ENCODE measurements around the gene PPP6R2. TPM values are rescaled to one million over a fixed set of nuclear protein-coding genes. Genes with fewer than 3 reads are reported as not detected.

PPP6R2 gene
- total RNA-seq, 1 experiment from 2014 or later = 47.8 TPM

DNA sequence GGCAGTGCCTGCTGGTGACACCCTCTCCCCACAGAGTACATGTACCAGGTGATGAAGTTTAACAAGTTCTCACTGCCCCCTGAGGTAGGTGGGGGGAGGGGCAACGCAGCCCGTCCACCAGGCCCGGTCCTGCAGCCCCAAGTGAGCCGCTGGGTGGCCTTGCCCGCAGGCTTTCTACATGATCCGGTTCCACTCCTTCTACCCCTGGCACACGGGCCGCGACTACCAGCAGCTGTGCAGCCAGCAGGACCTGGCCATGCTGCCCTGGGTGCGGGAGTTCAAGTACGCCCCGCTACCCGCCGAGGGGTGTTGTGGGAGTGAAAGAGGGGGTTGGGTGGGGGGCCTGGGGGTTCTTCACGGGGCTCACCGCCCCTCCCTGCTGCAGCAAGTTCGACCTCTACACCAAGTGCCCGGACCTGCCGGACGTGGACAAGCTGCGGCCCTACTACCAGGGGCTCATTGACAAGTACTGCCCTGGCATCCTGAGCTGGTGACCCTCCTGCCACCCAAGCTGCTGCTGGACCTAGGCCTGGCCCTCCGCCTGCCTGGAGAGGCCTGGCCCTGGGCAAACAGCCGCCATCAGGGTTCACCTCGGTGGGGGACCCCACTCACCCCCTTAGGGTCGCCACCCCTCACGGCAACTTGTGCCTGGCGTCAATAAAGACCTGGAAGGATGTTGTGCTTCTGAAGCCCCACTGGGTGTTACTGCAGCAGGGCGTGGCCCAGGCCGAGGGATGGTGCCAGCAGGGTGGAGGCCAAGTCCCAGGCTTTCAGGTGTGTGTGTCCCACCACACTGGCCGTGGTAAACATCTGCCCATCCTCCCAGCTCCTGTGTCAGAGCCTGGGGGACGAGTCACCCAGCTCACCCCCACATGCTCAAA, 146.5 kb downstream of the PPP6R2 start:
- POLR2A ChIA-PET = interaction anchor here (0.6 kb wide), 1 partner anchor 166 kb away, joined by 3 read pairs; no protein-coding TSS in a partner anchor
- H3K27me3 Mint-ChIP-seq (ENCODE audit: low read depth) = peaks cover 4% of the 10 kb centered on the region; the same call in 1 of the 2 replicates
- TF ChIP-seq HMGA2 (CRISPR knock-in tag; IDR thresholded peaks at IDR 0.05) = no peak
- TF ChIP-seq, protein P1, sequence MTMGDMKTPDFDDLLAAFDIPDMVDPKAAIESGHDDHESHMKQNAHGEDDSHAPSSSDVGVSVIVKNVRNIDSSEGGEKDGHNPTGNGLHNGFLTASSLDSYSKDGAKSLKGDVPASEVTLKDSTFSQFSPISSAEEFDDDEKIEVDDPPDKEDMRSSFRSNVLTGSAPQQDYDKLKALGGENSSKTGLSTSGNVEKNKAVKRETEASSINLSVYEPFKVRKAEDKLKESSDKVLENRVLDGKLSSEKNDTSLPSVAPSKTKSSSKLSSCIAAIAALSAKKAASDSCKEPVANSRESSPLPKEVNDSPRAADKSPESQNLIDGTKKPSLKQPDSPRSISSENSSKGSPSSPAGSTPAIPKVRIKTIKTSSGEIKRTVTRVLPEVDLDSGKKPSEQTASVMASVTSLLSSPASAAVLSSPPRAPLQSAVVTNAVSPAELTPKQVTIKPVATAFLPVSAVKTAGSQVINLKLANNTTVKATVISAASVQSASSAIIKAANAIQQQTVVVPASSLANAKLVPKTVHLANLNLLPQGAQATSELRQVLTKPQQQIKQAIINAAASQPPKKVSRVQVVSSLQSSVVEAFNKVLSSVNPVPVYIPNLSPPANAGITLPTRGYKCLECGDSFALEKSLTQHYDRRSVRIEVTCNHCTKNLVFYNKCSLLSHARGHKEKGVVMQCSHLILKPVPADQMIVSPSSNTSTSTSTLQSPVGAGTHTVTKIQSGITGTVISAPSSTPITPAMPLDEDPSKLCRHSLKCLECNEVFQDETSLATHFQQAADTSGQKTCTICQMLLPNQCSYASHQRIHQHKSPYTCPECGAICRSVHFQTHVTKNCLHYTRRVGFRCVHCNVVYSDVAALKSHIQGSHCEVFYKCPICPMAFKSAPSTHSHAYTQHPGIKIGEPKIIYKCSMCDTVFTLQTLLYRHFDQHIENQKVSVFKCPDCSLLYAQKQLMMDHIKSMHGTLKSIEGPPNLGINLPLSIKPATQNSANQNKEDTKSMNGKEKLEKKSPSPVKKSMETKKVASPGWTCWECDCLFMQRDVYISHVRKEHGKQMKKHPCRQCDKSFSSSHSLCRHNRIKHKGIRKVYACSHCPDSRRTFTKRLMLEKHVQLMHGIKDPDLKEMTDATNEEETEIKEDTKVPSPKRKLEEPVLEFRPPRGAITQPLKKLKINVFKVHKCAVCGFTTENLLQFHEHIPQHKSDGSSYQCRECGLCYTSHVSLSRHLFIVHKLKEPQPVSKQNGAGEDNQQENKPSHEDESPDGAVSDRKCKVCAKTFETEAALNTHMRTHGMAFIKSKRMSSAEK (CRISPR knock-in tag; IDR thresholded peaks at IDR 0.05; ENCODE audit: borderline replicate concordance) = no peak
- TF ChIP-seq GABPB1 (CRISPR knock-in tag; IDR thresholded peaks at IDR 0.05) = no peak
- TF ChIP-seq ETV6 (CRISPR knock-in tag; IDR thresholded peaks at IDR 0.05) = no peak
- no peak for TF ChIP-seq SOX15 (CRISPR knock-in tag; IDR thresholded peaks at IDR 0.05)
- TF ChIP-seq KAT7 (CRISPR knock-in tag; IDR thresholded peaks at IDR 0.05; ENCODE audit: borderline replicate concordance) = no peak
- TF ChIP-seq, protein P2, sequence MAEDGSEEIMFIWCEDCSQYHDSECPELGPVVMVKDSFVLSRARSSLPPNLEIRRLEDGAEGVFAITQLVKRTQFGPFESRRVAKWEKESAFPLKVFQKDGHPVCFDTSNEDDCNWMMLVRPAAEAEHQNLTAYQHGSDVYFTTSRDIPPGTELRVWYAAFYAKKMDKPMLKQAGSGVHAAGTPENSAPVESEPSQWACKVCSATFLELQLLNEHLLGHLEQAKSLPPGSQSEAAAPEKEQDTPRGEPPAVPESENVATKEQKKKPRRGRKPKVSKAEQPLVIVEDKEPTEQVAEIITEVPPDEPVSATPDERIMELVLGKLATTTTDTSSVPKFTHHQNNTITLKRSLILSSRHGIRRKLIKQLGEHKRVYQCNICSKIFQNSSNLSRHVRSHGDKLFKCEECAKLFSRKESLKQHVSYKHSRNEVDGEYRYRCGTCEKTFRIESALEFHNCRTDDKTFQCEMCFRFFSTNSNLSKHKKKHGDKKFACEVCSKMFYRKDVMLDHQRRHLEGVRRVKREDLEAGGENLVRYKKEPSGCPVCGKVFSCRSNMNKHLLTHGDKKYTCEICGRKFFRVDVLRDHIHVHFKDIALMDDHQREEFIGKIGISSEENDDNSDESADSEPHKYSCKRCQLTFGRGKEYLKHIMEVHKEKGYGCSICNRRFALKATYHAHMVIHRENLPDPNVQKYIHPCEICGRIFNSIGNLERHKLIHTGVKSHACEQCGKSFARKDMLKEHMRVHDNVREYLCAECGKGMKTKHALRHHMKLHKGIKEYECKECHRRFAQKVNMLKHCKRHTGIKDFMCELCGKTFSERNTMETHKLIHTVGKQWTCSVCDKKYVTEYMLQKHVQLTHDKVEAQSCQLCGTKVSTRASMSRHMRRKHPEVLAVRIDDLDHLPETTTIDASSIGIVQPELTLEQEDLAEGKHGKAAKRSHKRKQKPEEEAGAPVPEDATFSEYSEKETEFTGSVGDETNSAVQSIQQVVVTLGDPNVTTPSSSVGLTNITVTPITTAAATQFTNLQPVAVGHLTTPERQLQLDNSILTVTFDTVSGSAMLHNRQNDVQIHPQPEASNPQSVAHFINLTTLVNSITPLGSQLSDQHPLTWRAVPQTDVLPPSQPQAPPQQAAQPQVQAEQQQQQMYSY (CRISPR knock-in tag; IDR thresholded peaks at IDR 0.05) = no peak

DNA sequence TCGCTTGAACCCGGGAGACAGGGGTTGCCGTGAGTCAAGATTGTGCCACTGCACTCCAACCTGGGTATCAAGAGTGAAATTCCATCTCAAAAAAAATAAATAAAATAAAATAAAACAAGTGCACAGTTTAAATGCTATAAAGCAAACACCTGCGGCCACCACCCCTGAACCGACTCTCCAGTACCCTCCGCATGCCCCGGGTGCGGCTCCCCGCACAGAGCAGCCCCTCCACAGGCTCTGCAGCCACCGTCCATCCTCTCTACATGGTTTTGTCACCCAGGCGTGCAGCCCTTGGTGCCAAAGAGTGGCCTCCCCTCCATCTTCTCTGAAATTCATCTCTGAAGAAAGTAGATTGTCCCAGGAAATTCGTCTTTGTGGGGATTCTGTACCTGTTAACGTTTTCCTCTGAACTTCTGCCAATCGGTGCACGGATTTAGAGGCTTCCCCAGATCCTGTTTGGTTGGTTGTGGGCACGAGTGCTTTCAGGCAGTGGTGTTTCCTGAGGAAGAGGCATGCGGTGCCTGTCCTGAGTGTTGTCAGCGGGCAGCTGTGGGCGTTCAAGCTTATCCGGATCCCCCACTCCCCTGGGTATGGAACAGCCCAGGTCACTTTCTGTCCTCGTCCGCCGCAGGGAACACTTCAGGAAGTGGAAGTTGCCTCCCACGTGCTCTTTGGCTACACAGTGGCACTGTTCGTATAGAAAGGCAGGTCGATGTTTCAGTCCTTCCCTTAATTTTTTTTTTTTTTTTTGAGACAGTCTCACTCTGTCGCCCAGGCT, 147.6 kb downstream of the PPP6R2 start:
- ATAC-seq (no peak), DNase-seq (ENCODE audit: low spot score) (no peak)
- Mint-ChIP-seq H3K4me1 (no peaks in the 10 kb centered on the region), H3K9me3 (no peaks in the 10 kb centered on the region), H3K4me3 (no peak overlapping the region), H3K36me3 (no peaks in the 10 kb centered on the region), H3K27ac (no peak overlapping the region), H3K27me3 (ENCODE audit: low read depth) (peaks cover 4% of the 10 kb centered on the region)
- ChIA-PET CTCF (interaction anchor here (0.6 to 1.7 kb wide), 2 partner anchors 13 to 56 kb away, joined by 3 to 4 read pairs; no protein-coding TSS in a partner anchor), POLR2A (no interaction called here)
- TF ChIP-seq SMAD3 (CRISPR knock-in tag; IDR thresholded peaks at IDR 0.05; ENCODE audit: borderline replicate concordance) (no peak), ZNF232 (CRISPR knock-in tag; IDR thresholded peaks at IDR 0.05) (no peak), ZNF317 (CRISPR knock-in tag; IDR thresholded peaks at IDR 0.05; ENCODE audit: borderline replicate concordance, low read depth) (no peak), CREM (CRISPR knock-in tag; IDR thresholded peaks at IDR 0.05) (no peak)
- TF ChIP-seq, protein P3, sequence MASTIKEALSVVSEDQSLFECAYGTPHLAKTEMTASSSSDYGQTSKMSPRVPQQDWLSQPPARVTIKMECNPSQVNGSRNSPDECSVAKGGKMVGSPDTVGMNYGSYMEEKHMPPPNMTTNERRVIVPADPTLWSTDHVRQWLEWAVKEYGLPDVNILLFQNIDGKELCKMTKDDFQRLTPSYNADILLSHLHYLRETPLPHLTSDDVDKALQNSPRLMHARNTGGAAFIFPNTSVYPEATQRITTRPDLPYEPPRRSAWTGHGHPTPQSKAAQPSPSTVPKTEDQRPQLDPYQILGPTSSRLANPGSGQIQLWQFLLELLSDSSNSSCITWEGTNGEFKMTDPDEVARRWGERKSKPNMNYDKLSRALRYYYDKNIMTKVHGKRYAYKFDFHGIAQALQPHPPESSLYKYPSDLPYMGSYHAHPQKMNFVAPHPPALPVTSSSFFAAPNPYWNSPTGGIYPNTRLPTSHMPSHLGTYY (CRISPR knock-in tag; IDR thresholded peaks at IDR 0.05) = no peak
- TF ChIP-seq, protein P4, sequence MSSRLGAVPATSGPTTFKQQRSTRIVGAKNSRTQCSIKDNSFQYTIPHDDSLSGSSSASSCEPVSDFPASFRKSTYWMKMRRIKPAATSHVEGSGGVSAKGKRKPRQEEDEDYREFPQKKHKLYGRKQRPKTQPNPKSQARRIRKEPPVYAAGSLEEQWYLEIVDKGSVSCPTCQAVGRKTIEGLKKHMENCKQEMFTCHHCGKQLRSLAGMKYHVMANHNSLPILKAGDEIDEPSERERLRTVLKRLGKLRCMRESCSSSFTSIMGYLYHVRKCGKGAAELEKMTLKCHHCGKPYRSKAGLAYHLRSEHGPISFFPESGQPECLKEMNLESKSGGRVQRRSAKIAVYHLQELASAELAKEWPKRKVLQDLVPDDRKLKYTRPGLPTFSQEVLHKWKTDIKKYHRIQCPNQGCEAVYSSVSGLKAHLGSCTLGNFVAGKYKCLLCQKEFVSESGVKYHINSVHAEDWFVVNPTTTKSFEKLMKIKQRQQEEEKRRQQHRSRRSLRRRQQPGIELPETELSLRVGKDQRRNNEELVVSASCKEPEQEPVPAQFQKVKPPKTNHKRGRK (CRISPR knock-in tag; IDR thresholded peaks at IDR 0.05; ENCODE audit: borderline replicate concordance) = no peak
- TF ChIP-seq, protein P5, sequence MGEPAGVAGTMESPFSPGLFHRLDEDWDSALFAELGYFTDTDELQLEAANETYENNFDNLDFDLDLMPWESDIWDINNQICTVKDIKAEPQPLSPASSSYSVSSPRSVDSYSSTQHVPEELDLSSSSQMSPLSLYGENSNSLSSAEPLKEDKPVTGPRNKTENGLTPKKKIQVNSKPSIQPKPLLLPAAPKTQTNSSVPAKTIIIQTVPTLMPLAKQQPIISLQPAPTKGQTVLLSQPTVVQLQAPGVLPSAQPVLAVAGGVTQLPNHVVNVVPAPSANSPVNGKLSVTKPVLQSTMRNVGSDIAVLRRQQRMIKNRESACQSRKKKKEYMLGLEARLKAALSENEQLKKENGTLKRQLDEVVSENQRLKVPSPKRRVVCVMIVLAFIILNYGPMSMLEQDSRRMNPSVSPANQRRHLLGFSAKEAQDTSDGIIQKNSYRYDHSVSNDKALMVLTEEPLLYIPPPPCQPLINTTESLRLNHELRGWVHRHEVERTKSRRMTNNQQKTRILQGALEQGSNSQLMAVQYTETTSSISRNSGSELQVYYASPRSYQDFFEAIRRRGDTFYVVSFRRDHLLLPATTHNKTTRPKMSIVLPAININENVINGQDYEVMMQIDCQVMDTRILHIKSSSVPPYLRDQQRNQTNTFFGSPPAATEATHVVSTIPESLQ (CRISPR knock-in tag; IDR thresholded peaks at IDR 0.05) = no peak
- TF ChIP-seq, protein P6, sequence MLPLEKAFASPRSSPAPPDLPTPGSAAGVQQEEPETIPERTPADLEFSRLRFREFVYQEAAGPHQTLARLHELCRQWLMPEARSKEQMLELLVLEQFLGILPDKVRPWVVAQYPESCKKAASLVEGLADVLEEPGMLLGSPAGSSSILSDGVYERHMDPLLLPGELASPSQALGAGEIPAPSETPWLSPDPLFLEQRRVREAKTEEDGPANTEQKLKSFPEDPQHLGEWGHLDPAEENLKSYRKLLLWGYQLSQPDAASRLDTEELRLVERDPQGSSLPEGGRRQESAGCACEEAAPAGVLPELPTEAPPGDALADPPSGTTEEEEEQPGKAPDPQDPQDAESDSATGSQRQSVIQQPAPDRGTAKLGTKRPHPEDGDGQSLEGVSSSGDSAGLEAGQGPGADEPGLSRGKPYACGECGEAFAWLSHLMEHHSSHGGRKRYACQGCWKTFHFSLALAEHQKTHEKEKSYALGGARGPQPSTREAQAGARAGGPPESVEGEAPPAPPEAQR (CRISPR knock-in tag; IDR thresholded peaks at IDR 0.05) = no peak

More for the DNA sequence above, 146.5 kb downstream of the PPP6R2 start:
- Mint-ChIP-seq H3K9me3 (no peaks in the 10 kb centered on the region), H3K27ac (no peak overlapping the region), H3K36me3 (no peaks in the 10 kb centered on the region), H3K4me3 (no peak overlapping the region), H3K4me1 (no peaks in the 10 kb centered on the region)
- no peak for ATAC-seq
- CTCF ChIA-PET = interaction anchor here (0.8 to 1.7 kb wide), 3 partner anchors 9 to 17 kb away, joined by 3 to 5 read pairs (median 4); no protein-coding TSS in a partner anchor
- DNase-seq (ENCODE audit: low spot score) = no peak
